Measurements from ENCODE around the gene SCUBE2.

DNA sequence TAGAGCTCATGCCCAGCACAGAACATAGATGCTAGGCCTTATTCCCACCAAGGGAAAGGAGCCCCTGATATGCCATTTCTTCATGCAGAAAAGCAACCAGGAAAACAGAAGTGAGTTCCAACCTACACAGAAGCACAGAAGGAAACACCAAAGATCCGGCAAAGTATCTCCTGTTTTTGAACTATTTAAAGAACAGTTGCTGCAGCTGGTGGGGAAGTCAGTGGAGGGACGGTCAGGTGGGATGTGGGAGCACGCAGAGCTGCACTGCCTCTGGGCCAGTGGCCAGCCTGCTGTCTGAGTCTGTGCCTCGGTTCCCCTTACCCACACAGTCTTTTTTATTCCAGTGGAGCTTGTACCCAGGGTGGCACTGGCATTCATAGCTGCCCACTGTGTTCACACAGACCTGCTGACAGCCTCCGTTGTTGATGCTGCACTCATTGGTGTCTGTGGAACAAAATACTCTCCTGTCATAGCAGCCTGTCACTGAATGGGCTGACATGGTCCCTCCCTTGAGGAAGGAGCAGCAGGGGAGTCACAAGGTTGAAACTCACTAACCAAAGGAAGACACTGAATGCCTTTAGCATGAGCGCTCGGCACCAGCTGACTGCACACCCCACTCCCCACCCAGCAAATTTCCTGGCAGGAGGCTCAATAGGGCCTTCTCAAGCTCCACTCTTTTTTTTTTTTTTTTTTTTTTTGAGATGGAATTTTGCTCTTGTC lies 37.9 kb downstream of the SCUBE2 start:
- TF ChIP-seq, protein P1, sequence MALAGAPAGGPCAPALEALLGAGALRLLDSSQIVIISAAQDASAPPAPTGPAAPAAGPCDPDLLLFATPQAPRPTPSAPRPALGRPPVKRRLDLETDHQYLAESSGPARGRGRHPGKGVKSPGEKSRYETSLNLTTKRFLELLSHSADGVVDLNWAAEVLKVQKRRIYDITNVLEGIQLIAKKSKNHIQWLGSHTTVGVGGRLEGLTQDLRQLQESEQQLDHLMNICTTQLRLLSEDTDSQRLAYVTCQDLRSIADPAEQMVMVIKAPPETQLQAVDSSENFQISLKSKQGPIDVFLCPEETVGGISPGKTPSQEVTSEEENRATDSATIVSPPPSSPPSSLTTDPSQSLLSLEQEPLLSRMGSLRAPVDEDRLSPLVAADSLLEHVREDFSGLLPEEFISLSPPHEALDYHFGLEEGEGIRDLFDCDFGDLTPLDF (CRISPR knock-in tag; IDR thresholded peaks at IDR 0.05), result no peak
- TF ChIP-seq, protein P2, sequence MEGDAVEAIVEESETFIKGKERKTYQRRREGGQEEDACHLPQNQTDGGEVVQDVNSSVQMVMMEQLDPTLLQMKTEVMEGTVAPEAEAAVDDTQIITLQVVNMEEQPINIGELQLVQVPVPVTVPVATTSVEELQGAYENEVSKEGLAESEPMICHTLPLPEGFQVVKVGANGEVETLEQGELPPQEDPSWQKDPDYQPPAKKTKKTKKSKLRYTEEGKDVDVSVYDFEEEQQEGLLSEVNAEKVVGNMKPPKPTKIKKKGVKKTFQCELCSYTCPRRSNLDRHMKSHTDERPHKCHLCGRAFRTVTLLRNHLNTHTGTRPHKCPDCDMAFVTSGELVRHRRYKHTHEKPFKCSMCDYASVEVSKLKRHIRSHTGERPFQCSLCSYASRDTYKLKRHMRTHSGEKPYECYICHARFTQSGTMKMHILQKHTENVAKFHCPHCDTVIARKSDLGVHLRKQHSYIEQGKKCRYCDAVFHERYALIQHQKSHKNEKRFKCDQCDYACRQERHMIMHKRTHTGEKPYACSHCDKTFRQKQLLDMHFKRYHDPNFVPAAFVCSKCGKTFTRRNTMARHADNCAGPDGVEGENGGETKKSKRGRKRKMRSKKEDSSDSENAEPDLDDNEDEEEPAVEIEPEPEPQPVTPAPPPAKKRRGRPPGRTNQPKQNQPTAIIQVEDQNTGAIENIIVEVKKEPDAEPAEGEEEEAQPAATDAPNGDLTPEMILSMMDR (IDR thresholded peaks at IDR 0.05), result no peak
- TF ChIP-seq, protein P3, sequence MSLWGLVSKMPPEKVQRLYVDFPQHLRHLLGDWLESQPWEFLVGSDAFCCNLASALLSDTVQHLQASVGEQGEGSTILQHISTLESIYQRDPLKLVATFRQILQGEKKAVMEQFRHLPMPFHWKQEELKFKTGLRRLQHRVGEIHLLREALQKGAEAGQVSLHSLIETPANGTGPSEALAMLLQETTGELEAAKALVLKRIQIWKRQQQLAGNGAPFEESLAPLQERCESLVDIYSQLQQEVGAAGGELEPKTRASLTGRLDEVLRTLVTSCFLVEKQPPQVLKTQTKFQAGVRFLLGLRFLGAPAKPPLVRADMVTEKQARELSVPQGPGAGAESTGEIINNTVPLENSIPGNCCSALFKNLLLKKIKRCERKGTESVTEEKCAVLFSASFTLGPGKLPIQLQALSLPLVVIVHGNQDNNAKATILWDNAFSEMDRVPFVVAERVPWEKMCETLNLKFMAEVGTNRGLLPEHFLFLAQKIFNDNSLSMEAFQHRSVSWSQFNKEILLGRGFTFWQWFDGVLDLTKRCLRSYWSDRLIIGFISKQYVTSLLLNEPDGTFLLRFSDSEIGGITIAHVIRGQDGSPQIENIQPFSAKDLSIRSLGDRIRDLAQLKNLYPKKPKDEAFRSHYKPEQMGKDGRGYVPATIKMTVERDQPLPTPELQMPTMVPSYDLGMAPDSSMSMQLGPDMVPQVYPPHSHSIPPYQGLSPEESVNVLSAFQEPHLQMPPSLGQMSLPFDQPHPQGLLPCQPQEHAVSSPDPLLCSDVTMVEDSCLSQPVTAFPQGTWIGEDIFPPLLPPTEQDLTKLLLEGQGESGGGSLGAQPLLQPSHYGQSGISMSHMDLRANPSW (CRISPR knock-in tag; conservative IDR thresholded peaks at IDR 0.05; ENCODE audit: low read depth), result no peak
- TF ChIP-seq, protein P4, sequence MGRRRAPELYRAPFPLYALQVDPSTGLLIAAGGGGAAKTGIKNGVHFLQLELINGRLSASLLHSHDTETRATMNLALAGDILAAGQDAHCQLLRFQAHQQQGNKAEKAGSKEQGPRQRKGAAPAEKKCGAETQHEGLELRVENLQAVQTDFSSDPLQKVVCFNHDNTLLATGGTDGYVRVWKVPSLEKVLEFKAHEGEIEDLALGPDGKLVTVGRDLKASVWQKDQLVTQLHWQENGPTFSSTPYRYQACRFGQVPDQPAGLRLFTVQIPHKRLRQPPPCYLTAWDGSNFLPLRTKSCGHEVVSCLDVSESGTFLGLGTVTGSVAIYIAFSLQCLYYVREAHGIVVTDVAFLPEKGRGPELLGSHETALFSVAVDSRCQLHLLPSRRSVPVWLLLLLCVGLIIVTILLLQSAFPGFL (CRISPR knock-in tag; IDR thresholded peaks at IDR 0.05; ENCODE audit: borderline replicate concordance), result no peak
- TF ChIP-seq TEAD4 (CRISPR knock-in tag; IDR thresholded peaks at IDR 0.05) (no peak), FOXK1 (CRISPR knock-in tag; IDR thresholded peaks at IDR 0.05) (no peak), ELF4 (CRISPR knock-in tag; IDR thresholded peaks at IDR 0.05; ENCODE audit: low read depth) (no peak)
- TF ChIP-seq, protein P5, sequence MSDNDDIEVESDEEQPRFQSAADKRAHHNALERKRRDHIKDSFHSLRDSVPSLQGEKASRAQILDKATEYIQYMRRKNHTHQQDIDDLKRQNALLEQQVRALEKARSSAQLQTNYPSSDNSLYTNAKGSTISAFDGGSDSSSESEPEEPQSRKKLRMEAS (CRISPR knock-in tag; IDR thresholded peaks at IDR 0.05), result no peak
- TF ChIP-seq, protein P6, sequence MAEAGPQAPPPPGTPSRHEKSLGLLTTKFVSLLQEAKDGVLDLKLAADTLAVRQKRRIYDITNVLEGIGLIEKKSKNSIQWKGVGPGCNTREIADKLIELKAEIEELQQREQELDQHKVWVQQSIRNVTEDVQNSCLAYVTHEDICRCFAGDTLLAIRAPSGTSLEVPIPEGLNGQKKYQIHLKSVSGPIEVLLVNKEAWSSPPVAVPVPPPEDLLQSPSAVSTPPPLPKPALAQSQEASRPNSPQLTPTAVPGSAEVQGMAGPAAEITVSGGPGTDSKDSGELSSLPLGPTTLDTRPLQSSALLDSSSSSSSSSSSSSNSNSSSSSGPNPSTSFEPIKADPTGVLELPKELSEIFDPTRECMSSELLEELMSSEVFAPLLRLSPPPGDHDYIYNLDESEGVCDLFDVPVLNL (CRISPR knock-in tag; IDR thresholded peaks at IDR 0.05; ENCODE audit: borderline replicate concordance, low read depth), result no peak
- TF ChIP-seq, protein P7, sequence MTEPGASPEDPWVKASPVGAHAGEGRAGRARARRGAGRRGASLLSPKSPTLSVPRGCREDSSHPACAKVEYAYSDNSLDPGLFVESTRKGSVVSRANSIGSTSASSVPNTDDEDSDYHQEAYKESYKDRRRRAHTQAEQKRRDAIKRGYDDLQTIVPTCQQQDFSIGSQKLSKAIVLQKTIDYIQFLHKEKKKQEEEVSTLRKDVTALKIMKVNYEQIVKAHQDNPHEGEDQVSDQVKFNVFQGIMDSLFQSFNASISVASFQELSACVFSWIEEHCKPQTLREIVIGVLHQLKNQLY (CRISPR knock-in tag; IDR thresholded peaks at IDR 0.05), result no peak

Measured in WTC11 (cell line).